ENCODE data around the gene APOE. TPM values are rescaled to one million over a fixed set of nuclear protein-coding genes. Genes with fewer than 3 reads are reported as not detected.

Gene APOE
- total and polyA plus RNA-seq, 7 donors: 63.5 to 326 (median 111) TPM

- Histone ChIP-seq H3K4me3 (no peak overlapping the region), H3K27me3 (no peaks in the 10 kb centered on the region), H3K4me1 (peaks cover 0 to 26% (median 24%) of the 10 kb centered on the region in 4 donors), H3K27ac (no peak overlapping the region), H3K36me3 (peaks cover 35 to 64% (median 46%) of the 10 kb centered on the region in 4 donors), H3K9me3 (no peaks in the 10 kb centered on the region)
- TF ChIP-seq POLR2AphosphoS5 (IDR thresholded peaks at IDR 0.05): no peak
- no peak for TF ChIP-seq POLR2A (IDR thresholded peaks at IDR 0.05)
- no peak for TF ChIP-seq EP300 (IDR thresholded peaks at IDR 0.05)
- no peak for TF ChIP-seq CTCF (IDR thresholded peaks at IDR 0.05)
- WGBS, 2 donors: 94 to 95% methylated on average over 18 of the region's 18 CpGs
- intact Hi-C loops (cut with DNase I): loop anchor here (5.0 kb wide), 1 partner anchor 359 kb away; the partner anchor contains the start of gene MARK4
- DNase-seq: no peak
Measured at GRCh38 chr19:44893332-44894051, 12.1 kb upstream of the APOE start.

GRCh38 chr19:44894052-44894400, 11.6 kb upstream of the APOE start:
- Histone ChIP-seq H3K4me3 (no peak overlapping the region), H3K36me3 (peaks cover 35 to 63% (median 45%) of the 10 kb centered on the region in 4 donors), H3K4me1 (peaks cover 0 to 26% (median 24%) of the 10 kb centered on the region in 4 donors), H3K9me3 (no peaks in the 10 kb centered on the region), H3K27me3 (no peaks in the 10 kb centered on the region), H3K27ac (no peak overlapping the region)
- TF ChIP-seq CTCF (IDR thresholded peaks at IDR 0.05) (no peak), POLR2A (IDR thresholded peaks at IDR 0.05) (no peak), POLR2AphosphoS5 (IDR thresholded peaks at IDR 0.05) (no peak), EP300 (IDR thresholded peaks at IDR 0.05) (no peak)
- no peak for DNase-seq
- 95 to 97% methylated on average over 6 of the region's 6 CpGs for WGBS, 2 donors
- intact Hi-C loops (cut with DNase I): loop anchor here (5.0 kb wide), 1 partner anchor 358 kb away; the partner anchor contains the start of gene MARK4

- Histone ChIP-seq H3K27ac (no peak overlapping the region), H3K9me3 (no peaks in the 10 kb centered on the region), H3K4me1 (peaks cover 0 to 18% (median 16%) of the 10 kb centered on the region in 4 donors), H3K36me3 (peaks cover 35 to 65% (median 45%) of the 10 kb centered on the region in 4 donors), H3K27me3 (no peaks in the 10 kb centered on the region), H3K4me3 (no peak overlapping the region)
- no peak for DNase-seq
- intact Hi-C loops (cut with DNase I): loop anchor here (5.0 kb wide), 1 partner anchor 357 kb away; the partner anchor contains the start of gene MARK4
- 86 to 87% methylated on average over 9 of the region's 9 CpGs for WGBS, 2 donors
- TF ChIP-seq POLR2AphosphoS5 (IDR thresholded peaks at IDR 0.05) (no peak), POLR2A (IDR thresholded peaks at IDR 0.05) (no peak), CTCF (IDR thresholded peaks at IDR 0.05) (no peak), EP300 (IDR thresholded peaks at IDR 0.05) (no peak)
Measured at GRCh38 chr19:44894946-44895345, 10.7 kb upstream of the APOE start.

- H3K27ac ChIP-seq: no peak overlapping the region
- peaks cover 35 to 89% (median 57%) of the 10 kb centered on the region in 4 donors for H3K36me3 ChIP-seq
- H3K27me3 ChIP-seq: no peaks in the 10 kb centered on the region
- H3K9me3 ChIP-seq: no peaks in the 10 kb centered on the region
- 87 to 91% methylated on average over 8 of the region's 8 CpGs for WGBS, 2 donors
- H3K4me3 ChIP-seq: no peak overlapping the region
- TF ChIP-seq POLR2A (IDR thresholded peaks at IDR 0.05) (no peak), EP300 (IDR thresholded peaks at IDR 0.05) (no peak)
- intact Hi-C loops (cut with DNase I): no loop called here
- H3K4me1 ChIP-seq: peaks cover 0 to 3% (median under 1%) of the 10 kb centered on the region in 4 donors
- no peak for DNase-seq
Measured at GRCh38 chr19:44897835-44898234, 7.8 kb upstream of the APOE start.

- WGBS, 2 donors: 94 to 95% methylated on average over 19 of the region's 19 CpGs
- no peak overlapping the region for H3K4me3 ChIP-seq
- H3K27me3 ChIP-seq: peaks cover 5 to 12% (median 11%) of the 10 kb centered on the region in 3 donors
- peaks cover 0 to 5% (median 3%) of the 10 kb centered on the region in 4 donors for H3K4me1 ChIP-seq
- H3K27ac ChIP-seq: no peak overlapping the region
- intact Hi-C loops (cut with DNase I): no loop called here
- no peak for TF ChIP-seq CTCF (IDR thresholded peaks at IDR 0.05)
- no peak for TF ChIP-seq POLR2AphosphoS5 (IDR thresholded peaks at IDR 0.05)
- TF ChIP-seq EP300 (IDR thresholded peaks at IDR 0.05): no peak
- DNase-seq: no peak
- peaks cover 12 to 66% (median 34%) of the 10 kb centered on the region in 4 donors for H3K36me3 ChIP-seq
- no peaks in the 10 kb centered on the region for H3K9me3 ChIP-seq
Measured at GRCh38 chr19:44900328-44901244, 5.0 kb upstream of the APOE start.
